NCI-H748 (cell line): ENCODE results near the gene TCF4.
A peak's percentile ranks its signal among the peaks of the same experiment; 100 is the strongest.
"Not testable (repeated sequence)": the region's sequence is repeated elsewhere in the genome, so short reads cannot be mapped to it uniquely, and the experiment has no call there.

Source experiments
- DNase-seq: peaks from one replicate; lab custom pipeline; 2025; ENCODE audit not compliant: unreplicated experiment; lab: John Stamatoyannopoulos, UW

Gene TCF4

DNA sequence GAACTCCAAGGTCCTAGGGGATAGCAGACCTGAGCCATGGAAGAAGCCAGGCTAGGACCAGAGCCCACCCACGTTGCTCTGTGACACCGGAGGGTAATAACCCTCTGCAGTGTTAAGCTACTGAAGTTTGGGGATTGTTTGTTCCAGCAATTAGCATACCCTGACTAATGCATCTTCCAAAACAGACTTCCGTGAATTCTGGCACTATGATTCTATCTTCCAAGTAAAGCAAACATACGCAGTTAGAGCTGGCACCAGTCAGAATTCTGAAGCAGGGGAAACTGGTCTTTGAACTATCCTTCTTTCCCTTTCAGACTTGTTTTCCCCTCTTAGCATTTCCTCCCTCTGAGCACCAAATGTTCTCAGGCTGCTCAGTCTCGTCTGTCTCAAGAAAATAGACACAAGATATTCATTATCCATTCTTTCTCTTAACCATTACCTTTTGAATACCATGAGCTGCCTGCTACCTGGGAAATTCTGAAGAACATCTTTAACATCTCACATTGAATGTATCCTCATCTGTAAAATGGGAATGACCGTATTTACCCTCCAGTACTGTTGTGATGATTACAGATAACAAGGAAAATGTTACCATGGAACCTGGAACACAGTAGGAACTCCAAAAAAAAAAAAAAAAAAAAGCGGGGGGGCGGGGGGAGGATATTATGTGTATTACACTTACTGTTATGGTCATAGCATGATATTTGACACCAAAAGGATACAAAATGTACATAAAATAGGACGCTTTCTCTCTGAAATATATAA, 108.2 kb downstream of the TCF4 start:
- no peak for DNase-seq

GRCh38 chr18:55477860-55478581, 110.0 kb downstream of the TCF4 start:
- no peak for DNase-seq

DNA sequence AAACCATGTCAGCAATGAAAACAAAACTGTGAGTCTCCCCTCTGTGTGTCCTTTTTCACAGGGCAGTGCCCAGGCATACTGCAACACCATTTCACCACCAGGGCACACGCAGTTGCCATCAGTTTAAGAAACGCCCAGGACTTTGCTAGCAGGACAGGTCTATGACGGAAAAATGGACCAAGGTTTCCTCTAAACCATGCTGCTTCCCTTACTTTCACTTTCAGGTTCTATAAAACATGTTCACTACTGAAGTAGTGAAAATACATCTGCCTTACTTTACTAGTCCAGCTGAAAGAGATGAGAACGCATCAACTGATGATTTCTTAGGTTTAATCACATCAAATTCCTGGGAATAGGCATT, 110.5 kb downstream of the TCF4 start:
- DNase-seq, result peak; percentile 20

- DNase-seq, result no peak
These were observed 112.1 kb downstream of the TCF4 start for GRCh38 chr18:55475916-55476315.

- no peak for DNase-seq
These were observed 112.5 kb downstream of the TCF4 start for GRCh38 chr18:55475467-55475866.

- no peak for DNase-seq
These were observed 114.4 kb downstream of the TCF4 start for GRCh38 chr18:55473560-55473959.

- DNase-seq, result no peak
These were observed 114.9 kb downstream of the TCF4 start for GRCh38 chr18:55473058-55473457.

- DNase-seq, result no peak
These were observed 117.2 kb downstream of the TCF4 start for GRCh38 chr18:55470826-55471225.

- DNase-seq, result not testable (repeated sequence)
These were observed 118.9 kb downstream of the TCF4 start for GRCh38 chr18:55469134-55469533.

- no peak for DNase-seq
These were observed 121.2 kb downstream of the TCF4 start for GRCh38 chr18:55466789-55467188.

DNA sequence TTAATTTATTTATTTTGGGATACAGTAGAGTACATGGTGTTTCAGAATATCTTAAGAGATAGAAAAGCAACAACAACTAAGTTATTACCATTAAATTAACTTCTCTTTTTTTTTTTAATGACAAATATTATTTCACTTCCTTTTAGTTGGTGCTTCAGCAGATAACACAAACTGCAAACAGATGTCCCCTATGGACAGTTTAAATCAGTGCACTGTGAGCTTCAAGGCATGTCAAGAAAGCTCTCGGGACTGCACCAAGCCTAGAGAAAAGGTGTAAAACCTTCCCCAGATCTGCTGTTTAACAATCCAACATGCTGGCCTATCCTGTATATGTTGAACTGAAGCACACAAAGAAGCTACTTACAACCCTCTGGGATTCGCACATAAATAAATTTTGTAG, 122.7 kb downstream of the TCF4 start:
- no peak for DNase-seq

GRCh38 chr18:55464581-55464980, 123.4 kb downstream of the TCF4 start:
- DNase-seq, result no peak

- no peak for DNase-seq
These were observed 125.3 kb downstream of the TCF4 start for GRCh38 chr18:55462652-55463051.

- DNase-seq, result no peak
These were observed 126.1 kb downstream of the TCF4 start for GRCh38 chr18:55461848-55462247.

DNA sequence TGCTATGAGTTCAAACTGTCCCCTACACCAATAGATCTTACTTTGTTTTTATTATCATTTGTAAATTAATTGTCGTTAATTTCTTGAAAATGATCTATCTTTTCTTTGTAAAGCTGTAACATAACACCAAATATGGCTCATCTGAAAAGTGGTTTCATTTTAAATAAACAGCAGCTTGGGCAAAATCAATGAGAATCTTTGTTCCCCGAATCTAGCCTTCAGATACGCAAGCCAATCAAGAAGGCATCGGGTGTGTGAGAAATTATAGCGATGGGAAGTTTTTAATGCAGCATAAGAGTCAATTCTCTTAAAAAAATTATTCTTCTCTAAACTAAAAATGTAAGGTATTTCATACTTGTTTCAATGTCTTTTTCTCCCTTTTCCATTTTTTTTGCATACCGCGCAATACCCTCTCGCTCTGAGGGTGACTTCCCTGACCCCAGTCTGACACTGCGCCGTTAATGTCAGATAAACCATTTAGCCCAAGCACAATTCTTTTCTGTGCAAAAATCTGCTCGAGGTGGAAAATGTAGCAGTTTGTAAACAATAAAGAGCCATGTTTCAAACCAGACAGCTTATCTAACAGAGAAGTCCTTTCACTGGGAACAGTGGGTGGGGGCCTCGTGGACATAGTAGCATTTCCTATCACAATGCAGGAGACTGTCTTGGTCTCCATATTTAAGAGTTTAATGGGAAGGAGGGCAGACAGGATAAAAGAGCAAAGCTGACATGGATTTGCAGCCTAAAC, 129.4 kb downstream of the TCF4 start:
- peak; percentile 14 for DNase-seq

- no peak for DNase-seq
These were observed 131.0 kb downstream of the TCF4 start for GRCh38 chr18:55457028-55457427.

- DNase-seq, result peak; percentile 21
These were observed 132.1 kb downstream of the TCF4 start for GRCh38 chr18:55455938-55456337.

DNA sequence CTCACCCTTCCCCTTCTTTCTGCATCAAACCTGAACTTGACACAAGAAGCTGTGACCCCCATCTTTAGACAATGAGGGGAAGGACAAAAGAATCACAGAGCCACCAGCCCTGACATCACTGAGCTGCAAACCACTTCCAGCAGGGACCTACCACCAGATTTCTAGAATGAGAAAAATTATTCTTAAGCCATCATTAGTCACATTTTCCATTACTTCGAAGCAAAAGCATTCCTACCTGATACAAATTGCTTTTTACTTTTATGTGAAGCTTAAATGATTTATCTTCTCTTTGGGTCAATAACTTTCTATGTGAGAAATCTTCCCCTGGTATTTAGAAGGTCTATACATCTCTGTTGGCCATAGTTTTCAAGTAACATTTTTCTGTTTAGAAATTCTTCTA, 134.8 kb downstream of the TCF4 start:
- no peak for DNase-seq

GRCh38 chr18:55452123-55452611, 135.8 kb downstream of the TCF4 start:
- DNase-seq, result no peak

- DNase-seq, result no peak
These were observed 138.4 kb downstream of the TCF4 start for GRCh38 chr18:55449412-55450140.

DNA sequence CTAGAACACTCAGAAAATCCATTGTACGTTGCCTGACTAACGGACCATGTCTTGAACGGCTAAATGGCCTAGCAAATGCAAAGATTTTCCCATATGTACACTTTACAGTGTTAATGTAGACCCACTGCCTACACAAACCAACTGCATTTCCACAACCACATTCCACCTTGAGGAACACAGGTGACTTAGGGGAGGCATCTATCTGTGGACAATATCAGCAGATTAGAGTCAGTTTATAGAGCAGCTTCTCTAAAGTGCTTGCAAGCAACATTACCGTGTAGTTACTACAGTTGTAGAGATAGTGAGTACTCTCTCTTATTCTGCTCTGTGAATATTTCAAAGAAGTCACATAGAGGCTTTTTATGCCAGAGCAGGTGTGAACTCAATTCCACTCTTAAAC, 139.6 kb downstream of the TCF4 start:
- peak; percentile 25 for DNase-seq
